HEK293 (cell line): ENCODE data around the gene LGI2.

ENCODE experiments used
- CTCF ChIP-seq: fragments of 450-650 bp; formaldehyde crosslinking; IDR thresholded peaks from 2 replicates; pipeline ENCODE4 v1.5.1; 2016; ENCODE audit warnings: missing biosample characterization, missing genetic modification characterization
- ZNF416 ChIP-seq: fragments of 450-650 bp; formaldehyde crosslinking; IDR thresholded peaks from 2 replicates; pipeline ENCODE4 v1.5.1; 2016; ENCODE audit warnings: missing biosample characterization, missing genetic modification characterization
- TF ChIP-seq, protein P1 (sequence below): fragments of 450-650 bp; formaldehyde crosslinking; IDR thresholded peaks from 2 replicates; pipeline ENCODE4 v1.5.1; 2016; ENCODE audit warnings: missing biosample characterization, missing genetic modification characterization, low read depth

DNA sequence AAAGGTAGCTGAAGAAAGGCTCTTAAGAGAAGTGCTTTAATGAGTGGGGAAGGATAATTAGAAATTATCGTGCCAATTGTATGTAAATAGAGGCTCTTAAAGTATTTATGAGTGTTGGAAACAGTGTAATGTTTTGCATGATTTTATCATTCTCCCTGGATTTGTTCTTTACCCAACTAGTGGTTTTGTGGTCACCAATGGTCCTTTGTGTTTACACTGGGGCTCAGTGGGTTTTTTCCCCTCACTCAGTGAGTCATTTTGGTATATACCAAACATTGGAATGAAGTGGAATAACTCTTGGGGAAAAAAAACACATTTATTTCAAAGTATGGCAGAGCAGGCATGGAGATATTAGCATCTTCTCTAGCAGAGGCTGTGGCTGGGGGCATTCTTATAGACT lies 20.8 kb upstream of the LGI2 start:
- TF ChIP-seq, protein P1, sequence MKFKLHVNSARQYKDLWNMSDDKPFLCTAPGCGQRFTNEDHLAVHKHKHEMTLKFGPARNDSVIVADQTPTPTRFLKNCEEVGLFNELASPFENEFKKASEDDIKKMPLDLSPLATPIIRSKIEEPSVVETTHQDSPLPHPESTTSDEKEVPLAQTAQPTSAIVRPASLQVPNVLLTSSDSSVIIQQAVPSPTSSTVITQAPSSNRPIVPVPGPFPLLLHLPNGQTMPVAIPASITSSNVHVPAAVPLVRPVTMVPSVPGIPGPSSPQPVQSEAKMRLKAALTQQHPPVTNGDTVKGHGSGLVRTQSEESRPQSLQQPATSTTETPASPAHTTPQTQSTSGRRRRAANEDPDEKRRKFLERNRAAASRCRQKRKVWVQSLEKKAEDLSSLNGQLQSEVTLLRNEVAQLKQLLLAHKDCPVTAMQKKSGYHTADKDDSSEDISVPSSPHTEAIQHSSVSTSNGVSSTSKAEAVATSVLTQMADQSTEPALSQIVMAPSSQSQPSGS (tag by site-specific recombination) = no peak
- no peak for TF ChIP-seq CTCF (tag by site-specific recombination)
- TF ChIP-seq ZNF416 (tag by site-specific recombination) = no peak
